ENCODE data around the gene TASOR2. TPM values are rescaled to one million over a fixed set of nuclear protein-coding genes. Genes with fewer than 3 reads are reported as not detected.

The TASOR2 gene
- total RNA-seq, 1 experiment from 2014 or later = 80.3 TPM

DNA sequence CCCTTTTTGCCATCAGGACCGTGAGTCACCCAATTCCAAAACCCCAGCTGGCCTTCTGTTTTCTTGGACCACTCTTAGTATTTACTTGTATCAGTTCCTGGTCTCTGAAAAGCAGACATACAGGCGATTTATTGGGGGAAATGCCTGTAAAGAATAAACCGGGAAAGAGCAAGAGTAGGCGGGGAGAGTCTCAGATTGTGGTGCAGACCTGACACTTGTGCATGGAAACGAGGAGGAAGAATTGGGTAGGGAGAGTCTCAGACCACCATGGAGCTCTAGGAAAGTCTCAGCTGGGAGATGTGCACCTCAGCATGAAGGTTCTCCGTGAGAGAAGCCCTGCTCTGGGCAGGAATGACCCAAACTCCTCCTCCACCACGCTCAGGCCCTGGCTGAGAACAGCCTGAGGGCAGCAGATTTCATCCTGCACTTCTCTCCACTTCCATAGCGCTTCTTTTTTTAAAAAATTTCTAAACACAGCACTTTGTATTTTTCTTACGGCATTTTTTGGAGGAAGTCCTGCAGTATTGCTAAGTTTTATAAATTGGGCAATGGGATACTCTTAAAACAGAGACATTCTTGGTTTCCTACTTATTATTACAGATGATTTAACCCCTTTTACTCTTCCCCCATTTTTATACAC is 6.1 kb upstream of the TASOR2 start:
- H3K36me3 ChIP-seq (ENCODE audit: control insufficient read depth in 1 of 2, insufficient read depth in 2 of 2, low read length in 2 of 2) = no peaks in the 10 kb centered on the region
- no peaks in the 10 kb centered on the region for H3K9me2 ChIP-seq (ENCODE audit: insufficient read depth)
- H3K27me3 ChIP-seq (ENCODE audit: insufficient read depth, low read length) = no peaks in the 10 kb centered on the region
- no peaks in the 10 kb centered on the region for H3K4me1 ChIP-seq (ENCODE audit: control insufficient read depth in 1 of 2, insufficient read depth in 2 of 2, low read length in 2 of 2)
- RAD21 ChIA-PET (ENCODE audit: low non-redundant PET in 1 of 2, low total read pairs in 2 of 2, uncharacterized antibody in 2 of 2, unreplicated experiment in 2 of 2) = no interaction called here
- ATAC-seq (no peak), DNase-seq (ENCODE audit: low read depth, low spot score) (no peak)
- H3K9me3 ChIP-seq (ENCODE audit: control insufficient read depth in 1 of 2, insufficient read depth in 1 of 2, low read depth in 1 of 2, low read length in 2 of 2) = peaks cover 3 to 4% of the 10 kb centered on the region in 2 experiments; a peak in 2 of 4 replicates
- H3K4me2 ChIP-seq (ENCODE audit: low read length) = no peak overlapping the region
- BruUV-seq (replicated peaks) = no TSS peak
- no peak overlapping the region for H2AFZ ChIP-seq (ENCODE audit: low read depth, low read length, poor library complexity, severe bottlenecking)
- no peaks in the 10 kb centered on the region for H3K79me2 ChIP-seq (ENCODE audit: insufficient read depth, low read length)
- no peak overlapping the region for H3K9ac ChIP-seq (ENCODE audit: low read length)
- intact Hi-C loops (cut with micrococcal nuclease) = no loop called here
- CTCF ChIA-PET = no interaction called here
- H4K20me1 ChIP-seq (ENCODE audit: insufficient read depth) = no peaks in the 10 kb centered on the region
- POLR2A ChIA-PET = no interaction called here
- H3K27ac ChIP-seq (ENCODE audit: low read depth, low read length) = no peak overlapping the region
- TF ChIP-seq ZFX (IDR thresholded peaks at IDR 0.05) (no peak), POLR2A (IDR thresholded peaks at IDR 0.05; ENCODE audit: borderline replicate concordance, extremely low read depth, insufficient read depth, insufficient read length) (no peak), JUND (IDR thresholded peaks at IDR 0.05) (no peak), ELF1 (IDR thresholded peaks at IDR 0.05; ENCODE audit: borderline replicate concordance, low read depth) (no peak), SIN3A (IDR thresholded peaks at IDR 0.05; ENCODE audit: low read depth) (no peak), SRF (IDR thresholded peaks at IDR 0.05; ENCODE audit: low read depth) (no peak), CEBPB (IDR thresholded peaks at IDR 0.05; ENCODE audit: low read depth) (no peak), ZNF274 (IDR thresholded peaks at IDR 0.05; ENCODE audit: low read depth, low read length) (no peak), TCF7L2 (IDR thresholded peaks at IDR 0.05; ENCODE audit: borderline replicate concordance, extremely low read depth, insufficient read depth, insufficient read length) (no peak), ZBTB33 (IDR thresholded peaks at IDR 0.05; ENCODE audit: extremely low read depth, insufficient replicate concordance, low read length) (no peak), CBX3 (IDR thresholded peaks at IDR 0.05; ENCODE audit: low read depth) (no peak), EZH2phosphoT487 (IDR thresholded peaks at IDR 0.05; ENCODE audit: borderline replicate concordance) (no peak), EGR1 (IDR thresholded peaks at IDR 0.05; ENCODE audit: low read depth) (no peak), MAX (IDR thresholded peaks at IDR 0.05) (no peak), YY1 (IDR thresholded peaks at IDR 0.05; ENCODE audit: extremely low read depth, insufficient replicate concordance, low read depth, low read length) (no peak), EZH2 (IDR thresholded peaks at IDR 0.05) (no peak)
- TF ChIP-seq, protein P1, sequence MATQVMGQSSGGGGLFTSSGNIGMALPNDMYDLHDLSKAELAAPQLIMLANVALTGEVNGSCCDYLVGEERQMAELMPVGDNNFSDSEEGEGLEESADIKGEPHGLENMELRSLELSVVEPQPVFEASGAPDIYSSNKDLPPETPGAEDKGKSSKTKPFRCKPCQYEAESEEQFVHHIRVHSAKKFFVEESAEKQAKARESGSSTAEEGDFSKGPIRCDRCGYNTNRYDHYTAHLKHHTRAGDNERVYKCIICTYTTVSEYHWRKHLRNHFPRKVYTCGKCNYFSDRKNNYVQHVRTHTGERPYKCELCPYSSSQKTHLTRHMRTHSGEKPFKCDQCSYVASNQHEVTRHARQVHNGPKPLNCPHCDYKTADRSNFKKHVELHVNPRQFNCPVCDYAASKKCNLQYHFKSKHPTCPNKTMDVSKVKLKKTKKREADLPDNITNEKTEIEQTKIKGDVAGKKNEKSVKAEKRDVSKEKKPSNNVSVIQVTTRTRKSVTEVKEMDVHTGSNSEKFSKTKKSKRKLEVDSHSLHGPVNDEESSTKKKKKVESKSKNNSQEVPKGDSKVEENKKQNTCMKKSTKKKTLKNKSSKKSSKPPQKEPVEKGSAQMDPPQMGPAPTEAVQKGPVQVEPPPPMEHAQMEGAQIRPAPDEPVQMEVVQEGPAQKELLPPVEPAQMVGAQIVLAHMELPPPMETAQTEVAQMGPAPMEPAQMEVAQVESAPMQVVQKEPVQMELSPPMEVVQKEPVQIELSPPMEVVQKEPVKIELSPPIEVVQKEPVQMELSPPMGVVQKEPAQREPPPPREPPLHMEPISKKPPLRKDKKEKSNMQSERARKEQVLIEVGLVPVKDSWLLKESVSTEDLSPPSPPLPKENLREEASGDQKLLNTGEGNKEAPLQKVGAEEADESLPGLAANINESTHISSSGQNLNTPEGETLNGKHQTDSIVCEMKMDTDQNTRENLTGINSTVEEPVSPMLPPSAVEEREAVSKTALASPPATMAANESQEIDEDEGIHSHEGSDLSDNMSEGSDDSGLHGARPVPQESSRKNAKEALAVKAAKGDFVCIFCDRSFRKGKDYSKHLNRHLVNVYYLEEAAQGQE (IDR thresholded peaks at IDR 0.05; ENCODE audit: low read depth) = no peak
- TF ChIP-seq, protein P2, sequence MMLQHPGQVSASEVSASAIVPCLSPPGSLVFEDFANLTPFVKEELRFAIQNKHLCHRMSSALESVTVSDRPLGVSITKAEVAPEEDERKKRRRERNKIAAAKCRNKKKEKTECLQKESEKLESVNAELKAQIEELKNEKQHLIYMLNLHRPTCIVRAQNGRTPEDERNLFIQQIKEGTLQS (IDR thresholded peaks at IDR 0.05) = no peak
- no peak overlapping the region for H3K4me3 ChIP-seq (replicated peaks in 1 of 2; ENCODE audit: low read depth in 1 of 2, low read length in 2 of 2)

All from HCT116 (cell line).